Dermis microvascular lymphatic vessel endothelial cell (primary cell): Measurements from ENCODE around the gene TOMM34. TPM values are rescaled to one million over a fixed set of nuclear protein-coding genes. Genes with fewer than 3 reads are reported as not detected.

Experiments
- DNase-seq, 2 donors: peaks; one replicate each; pipeline versions ENCODE4 v3.0.0 to v3.0.0-alpha.2; 2010; ENCODE audit warnings: low read depth in 2 of 2
- total RNA-seq: library from RNA; depleted of rRNA; stranded (reverse); fragments of >200 nt; gene quantifications from 2 replicates; pipeline ENCODE4 v1.2.1, GENCODE V29; 2014

Gene TOMM34
- 14.0 and 20.5 TPM in 2 replicates for total RNA-seq

GRCh38 chr20:44960103-44960852 lies at the start of gene TOMM34:
Gene TOMM34 (minus strand): TSS chr20:44960397. CDS start chr20:44960333, 64 bp downstream.
- peak; percentile 68 to 92 for DNase-seq

GRCh38 chr20:45008521-45009049 lies 48.4 kb upstream of the TOMM34 start:
- DNase-seq = no peak

DNA sequence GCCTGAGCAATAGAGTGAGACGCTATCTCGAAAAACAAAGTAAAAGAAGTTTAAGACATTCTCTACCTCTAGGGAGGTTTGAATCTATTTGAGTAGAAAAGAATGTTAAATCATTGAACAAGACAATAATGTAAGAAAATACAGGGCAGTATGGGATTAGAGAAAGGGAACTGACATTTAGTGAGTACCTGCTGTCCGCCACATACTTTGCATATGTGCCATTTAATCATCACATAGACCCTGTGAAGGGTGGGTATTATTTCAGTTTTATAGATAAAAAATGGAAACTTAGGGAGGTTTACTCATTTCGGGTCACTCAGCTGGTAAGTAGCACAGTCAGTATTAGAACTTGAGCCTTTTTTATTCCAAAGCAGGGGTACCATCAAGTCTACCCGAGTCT lies 37.5 kb upstream of the TOMM34 start:
- no peak for DNase-seq

GRCh38 chr20:44997171-44997570 lies 37.0 kb upstream of the TOMM34 start:
- DNase-seq = no peak

- peak; percentile 58 to 73 for DNase-seq
Measured at GRCh38 chr20:44993343-44993742, 33.1 kb upstream of the TOMM34 start.

DNA sequence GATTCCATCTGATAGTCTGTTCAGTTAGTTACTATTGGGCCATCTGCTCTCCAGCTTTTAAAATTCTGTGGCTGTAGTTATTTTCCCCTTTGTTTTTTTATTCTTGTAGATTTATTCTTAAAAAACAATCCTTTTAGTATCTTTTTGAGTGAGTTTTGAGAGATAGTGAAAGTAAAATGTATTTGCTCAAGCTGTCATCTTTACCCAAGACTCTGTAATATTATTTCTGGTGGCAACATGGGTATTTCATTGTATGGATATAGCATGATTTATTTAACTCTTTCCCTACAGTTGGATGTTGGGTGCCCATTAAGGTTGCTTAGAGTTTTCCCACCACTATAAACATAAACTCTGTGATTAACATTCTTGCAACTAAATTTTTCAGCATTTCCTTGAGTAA lies 30.8 kb upstream of the TOMM34 start:
- no peak for DNase-seq

DNA sequence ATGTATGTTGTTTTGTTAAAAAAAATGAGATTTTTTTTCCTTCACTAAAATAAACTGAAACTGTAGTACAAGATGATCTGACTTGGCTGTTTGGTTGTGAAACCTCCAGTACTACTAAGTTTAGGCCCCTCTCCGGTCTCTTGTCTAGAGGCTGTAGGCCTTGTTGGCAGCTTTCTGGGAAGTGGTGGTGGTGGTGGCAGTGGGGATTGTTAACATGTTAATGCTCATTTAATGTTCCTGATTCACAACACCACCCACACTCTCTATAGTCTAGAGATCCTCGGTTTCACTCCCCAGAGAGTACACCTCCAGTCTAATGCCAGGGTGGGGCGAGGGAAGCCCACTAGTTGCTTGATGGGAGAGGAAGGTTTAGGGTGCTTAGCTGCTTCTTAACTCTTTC lies 30.2 kb upstream of the TOMM34 start:
- no peak for DNase-seq

- no peak for DNase-seq
Measured at GRCh38 chr20:44988631-44989171, 28.5 kb upstream of the TOMM34 start.

GRCh38 chr20:44983093-44983674 lies 23.0 kb upstream of the TOMM34 start:
- no peak for DNase-seq

- DNase-seq = no peak
Measured at GRCh38 chr20:44981736-44982406, 21.7 kb upstream of the TOMM34 start.

- peak; percentile 32 to 55 for DNase-seq
Measured at GRCh38 chr20:44979090-44979621, 19.0 kb upstream of the TOMM34 start.

GRCh38 chr20:44976698-44977097 lies 16.5 kb upstream of the TOMM34 start:
- DNase-seq = no peak

GRCh38 chr20:44973053-44973452 lies 12.9 kb upstream of the TOMM34 start:
- DNase-seq = no peak

- peak in 1 of 2 donors; percentile 27 for DNase-seq
Measured at GRCh38 chr20:44970243-44970757, 10.1 kb upstream of the TOMM34 start.

DNA sequence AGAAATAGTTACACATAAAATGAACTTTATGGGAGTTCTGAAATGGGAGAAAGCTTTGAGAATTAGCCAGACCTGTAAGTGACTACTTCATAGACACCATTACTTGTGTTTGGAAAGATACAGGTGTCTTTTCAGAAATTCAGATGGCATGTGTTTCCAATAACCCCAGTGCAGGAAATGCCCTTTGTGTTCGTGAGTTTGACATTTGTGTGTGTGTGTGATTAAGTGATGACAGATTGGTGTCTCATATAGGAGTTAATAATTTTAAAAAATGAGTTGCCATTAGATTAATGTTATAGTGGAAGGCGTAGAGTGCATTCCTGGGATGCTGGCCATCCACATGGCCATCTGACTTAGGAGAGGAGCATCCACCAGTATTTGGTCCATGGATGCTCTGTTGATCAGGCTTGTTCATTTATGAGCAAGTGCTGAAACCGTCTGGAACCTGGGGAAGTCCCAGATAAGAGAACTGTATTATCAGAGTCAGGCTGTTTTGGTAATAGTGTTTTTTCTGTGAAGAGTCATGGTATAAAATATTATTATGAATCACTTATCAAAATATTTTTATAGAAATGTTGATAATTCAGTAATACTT lies 9.2 kb upstream of the TOMM34 start:
- DNase-seq = peak in 1 of 2 donors; percentile 36

DNA sequence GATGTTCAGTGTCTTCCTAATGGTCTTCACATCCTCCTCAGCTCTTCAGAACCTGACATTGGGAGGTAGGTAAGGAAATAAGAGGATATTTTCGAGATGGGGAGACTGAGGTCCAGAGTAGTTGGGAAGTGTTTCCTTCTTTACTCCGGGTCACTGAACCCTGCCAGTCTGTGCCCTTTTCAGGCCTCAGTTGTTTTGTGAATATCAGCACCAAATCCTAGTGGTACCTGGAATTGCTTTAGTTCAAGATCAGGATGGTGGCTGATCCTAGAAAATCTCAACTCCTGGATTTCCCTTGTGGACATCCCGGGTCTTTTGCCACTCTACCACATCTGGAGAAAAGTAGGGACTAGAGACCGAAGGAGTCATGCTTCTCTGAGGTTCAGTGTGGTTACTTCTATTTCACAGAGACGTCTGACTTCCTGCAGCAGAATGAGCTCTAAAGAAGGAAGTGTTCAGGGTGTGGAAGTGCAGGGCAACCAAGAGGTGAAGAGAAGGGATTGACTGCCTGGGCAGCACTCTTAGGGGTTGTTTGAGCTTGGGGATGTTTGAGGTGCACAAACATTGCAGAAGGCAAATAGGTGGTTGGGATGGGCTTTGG lies 7.1 kb upstream of the TOMM34 start:
- DNase-seq = no peak

GRCh38 chr20:44966030-44966961 lies 6.1 kb upstream of the TOMM34 start, which contains the start of gene STK4:
Gene STK4 (plus strand): TSS chr20:44966512. CDS start chr20:44966569, 57 bp downstream.
- DNase-seq = peak; percentile 76 to 93

GRCh38 chr20:44965651-44966029 lies 5.4 kb upstream of the TOMM34 start:
- DNase-seq = no peak
